Panc1 (cell line): ENCODE measurements around the gene MPPED2. TPM values are rescaled to one million over a fixed set of nuclear protein-coding genes. Genes with fewer than 3 reads are reported as not detected.

ENCODE experiments used
- ATAC-seq: fragments of 200-7000 bp; cut with Tn5 transposase; 2 replicates; pipeline ENCODE4 v1.9.1; 2020; ENCODE audit warnings: mild to moderate bottlenecking, moderate library complexity
- BruUV-seq: library from RNA; stranded (reverse); fragments of 400-500 nt; replicated peaks from 2 replicates; lab custom pipeline; 2021; lab: Mats Ljungman, UMichigan
- CTCF ChIA-PET: fragments of 300-600 bp; sonication (Branson Sonifier 250); formaldehyde crosslinking; loops from one replicate; lab custom pipeline; 2022; ENCODE audit warnings: antibody characterized with exemption; lab: Charles Lee
- POLR2A ChIA-PET: fragments of 300-600 bp; sonication (Branson Sonifier 250); formaldehyde crosslinking; loops from one replicate; lab custom pipeline; 2022; ENCODE audit warnings: antibody characterized with exemption; lab: Charles Lee
- DNase-seq: peaks from one replicate; pipeline ENCODE4 v3.0.0-alpha.2; 2010; ENCODE audit warnings: low read depth, low spot score
- H3K27ac ChIP-seq: 2 replicates; pipeline ENCODE4 v1.5.1; 2011; ENCODE audit warnings: mild to moderate bottlenecking, low read length, inconsistent platforms
- H3K27me3 ChIP-seq: fragments of 200-500 bp; sonication (Bioruptor generic); 2 replicates; pipeline ENCODE4 v1.6.0; 2014; ENCODE audit warnings: low read length, inconsistent platforms; ENCODE audit not compliant: control insufficient read depth, insufficient read depth
- H3K36me3 ChIP-seq: fragments of 200-500 bp; sonication (Bioruptor generic); 2 replicates; pipeline ENCODE4 v1.5.1; 2014; ENCODE audit warnings: inconsistent platforms, mild to moderate bottlenecking, low read length, moderate library complexity; ENCODE audit not compliant: control insufficient read depth, insufficient read depth
- H3K4me1 ChIP-seq: 2 replicates; pipeline ENCODE4 v1.5.1; 2011; ENCODE audit warnings: inconsistent platforms, mild to moderate bottlenecking, low read length, moderate library complexity; ENCODE audit not compliant: control insufficient read depth, insufficient read depth
- H3K4me3 ChIP-seq, 2 experiments: 2 replicates each; pipeline ENCODE4 v1.5.1; 2011 to 2012; ENCODE audit warnings: low read depth in 2 of 2, low read length in 2 of 2, mild to moderate bottlenecking in 2 of 2, inconsistent platforms in 1 of 2, moderate library complexity in 1 of 2
- H3K9me3 ChIP-seq: fragments of 200-500 bp; sonication (Bioruptor generic); 2 replicates; pipeline ENCODE4 v1.5.1; 2014; ENCODE audit warnings: low read depth, mild to moderate bottlenecking, inconsistent platforms, low read length, moderate library complexity; ENCODE audit not compliant: control insufficient read depth, insufficient read depth
- POLR2AphosphoS5 ChIP-seq: IDR thresholded peaks from 2 replicates; pipeline ENCODE4 v1.6.1; 2012; ENCODE audit warnings: mild to moderate bottlenecking, low read depth, low read length, moderate library complexity
- SIN3A ChIP-seq: IDR thresholded peaks from 2 replicates; pipeline ENCODE4 v1.6.1; 2012; ENCODE audit warnings: low read depth, mild to moderate bottlenecking, low read length, moderate library complexity, borderline replicate concordance; ENCODE audit not compliant: insufficient read depth
- TCF7L2 ChIP-seq: IDR thresholded peaks from 2 replicates; pipeline ENCODE4 v1.6.1; 2011; ENCODE audit warnings: mild to moderate bottlenecking, low read depth, low read length, inconsistent platforms
- in situ Hi-C: cut with HindIII; loops from 2 replicates; pipeline ENCODE4 v1.10.0; 2016; ENCODE audit warnings: low sequenced_read_pairs, low pct_unique_long_range_greater_than_20kb
- intact Hi-C: fragments of 100-400 bp; cut with micrococcal nuclease; formaldehyde crosslinking; loops from one replicate; pipeline ENCODE4 v1.10.0; 2022; ENCODE audit not compliant: unreplicated experiment
- total RNA-seq: library from RNA; stranded (reverse); gene quantifications from one replicate; pipeline ENCODE4 v1.2.1, GENCODE V29; 2021; ENCODE audit not compliant: unreplicated experiment
- TF ChIP-seq, protein P1 (sequence below), 2 experiments: IDR thresholded peaks; 2 replicates each; pipeline ENCODE4 v1.6.1; 2011 to 2012; ENCODE audit warnings: low read depth in 2 of 2, control low read depth in 1 of 2, low read length in 1 of 2, mild to moderate bottlenecking in 1 of 2, moderate library complexity in 1 of 2; ENCODE audit not compliant: insufficient read depth in 1 of 2
- TF ChIP-seq, protein P2 (sequence below): fragments of 450-650 bp; IDR thresholded peaks from 2 replicates; pipeline ENCODE4 v1.5.1; 2017; ENCODE audit warnings: mild to moderate bottlenecking

The MPPED2 gene
- total RNA-seq, 1 experiment from 2014 or later = not detected

- no TSS peak for BruUV-seq
- DNase-seq = no peak
- no peaks in the 10 kb centered on the region for H3K4me1 ChIP-seq
- H3K27me3 ChIP-seq = no peaks in the 10 kb centered on the region
- no peaks in the 10 kb centered on the region for H3K36me3 ChIP-seq
- ChIA-PET CTCF (no interaction called here), POLR2A (no interaction called here)
- no peak for ATAC-seq
- TF ChIP-seq SIN3A = no peak
- no peak for TF ChIP-seq POLR2AphosphoS5
- TF ChIP-seq, protein P1, sequence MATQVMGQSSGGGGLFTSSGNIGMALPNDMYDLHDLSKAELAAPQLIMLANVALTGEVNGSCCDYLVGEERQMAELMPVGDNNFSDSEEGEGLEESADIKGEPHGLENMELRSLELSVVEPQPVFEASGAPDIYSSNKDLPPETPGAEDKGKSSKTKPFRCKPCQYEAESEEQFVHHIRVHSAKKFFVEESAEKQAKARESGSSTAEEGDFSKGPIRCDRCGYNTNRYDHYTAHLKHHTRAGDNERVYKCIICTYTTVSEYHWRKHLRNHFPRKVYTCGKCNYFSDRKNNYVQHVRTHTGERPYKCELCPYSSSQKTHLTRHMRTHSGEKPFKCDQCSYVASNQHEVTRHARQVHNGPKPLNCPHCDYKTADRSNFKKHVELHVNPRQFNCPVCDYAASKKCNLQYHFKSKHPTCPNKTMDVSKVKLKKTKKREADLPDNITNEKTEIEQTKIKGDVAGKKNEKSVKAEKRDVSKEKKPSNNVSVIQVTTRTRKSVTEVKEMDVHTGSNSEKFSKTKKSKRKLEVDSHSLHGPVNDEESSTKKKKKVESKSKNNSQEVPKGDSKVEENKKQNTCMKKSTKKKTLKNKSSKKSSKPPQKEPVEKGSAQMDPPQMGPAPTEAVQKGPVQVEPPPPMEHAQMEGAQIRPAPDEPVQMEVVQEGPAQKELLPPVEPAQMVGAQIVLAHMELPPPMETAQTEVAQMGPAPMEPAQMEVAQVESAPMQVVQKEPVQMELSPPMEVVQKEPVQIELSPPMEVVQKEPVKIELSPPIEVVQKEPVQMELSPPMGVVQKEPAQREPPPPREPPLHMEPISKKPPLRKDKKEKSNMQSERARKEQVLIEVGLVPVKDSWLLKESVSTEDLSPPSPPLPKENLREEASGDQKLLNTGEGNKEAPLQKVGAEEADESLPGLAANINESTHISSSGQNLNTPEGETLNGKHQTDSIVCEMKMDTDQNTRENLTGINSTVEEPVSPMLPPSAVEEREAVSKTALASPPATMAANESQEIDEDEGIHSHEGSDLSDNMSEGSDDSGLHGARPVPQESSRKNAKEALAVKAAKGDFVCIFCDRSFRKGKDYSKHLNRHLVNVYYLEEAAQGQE (IDR thresholded peaks at IDR 0.05; ENCODE audit: insufficient read depth in 1 of 2, low read depth in 2 of 2, low read length in 1 of 2) = no peak
- no peak for TF ChIP-seq TCF7L2
- TF ChIP-seq, protein P2, sequence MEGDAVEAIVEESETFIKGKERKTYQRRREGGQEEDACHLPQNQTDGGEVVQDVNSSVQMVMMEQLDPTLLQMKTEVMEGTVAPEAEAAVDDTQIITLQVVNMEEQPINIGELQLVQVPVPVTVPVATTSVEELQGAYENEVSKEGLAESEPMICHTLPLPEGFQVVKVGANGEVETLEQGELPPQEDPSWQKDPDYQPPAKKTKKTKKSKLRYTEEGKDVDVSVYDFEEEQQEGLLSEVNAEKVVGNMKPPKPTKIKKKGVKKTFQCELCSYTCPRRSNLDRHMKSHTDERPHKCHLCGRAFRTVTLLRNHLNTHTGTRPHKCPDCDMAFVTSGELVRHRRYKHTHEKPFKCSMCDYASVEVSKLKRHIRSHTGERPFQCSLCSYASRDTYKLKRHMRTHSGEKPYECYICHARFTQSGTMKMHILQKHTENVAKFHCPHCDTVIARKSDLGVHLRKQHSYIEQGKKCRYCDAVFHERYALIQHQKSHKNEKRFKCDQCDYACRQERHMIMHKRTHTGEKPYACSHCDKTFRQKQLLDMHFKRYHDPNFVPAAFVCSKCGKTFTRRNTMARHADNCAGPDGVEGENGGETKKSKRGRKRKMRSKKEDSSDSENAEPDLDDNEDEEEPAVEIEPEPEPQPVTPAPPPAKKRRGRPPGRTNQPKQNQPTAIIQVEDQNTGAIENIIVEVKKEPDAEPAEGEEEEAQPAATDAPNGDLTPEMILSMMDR = no peak
- H3K4me3 ChIP-seq = no peak overlapping the region
- no peaks in the 10 kb centered on the region for H3K9me3 ChIP-seq
- intact Hi-C loops (no loop called here), in situ Hi-C loops (no loop called here)
- H3K27ac ChIP-seq = no peak overlapping the region
Measured at GRCh38 chr11:30424844-30425243, 161.3 kb downstream of the MPPED2 start.

GRCh38 chr11:30424321-30424720 is 161.8 kb downstream of the MPPED2 start:
- H3K4me1 ChIP-seq = no peaks in the 10 kb centered on the region
- TF ChIP-seq, protein P1 (IDR thresholded peaks at IDR 0.05; ENCODE audit: insufficient read depth in 1 of 2, low read depth in 2 of 2, low read length in 1 of 2) = no peak
- no peak for TF ChIP-seq POLR2AphosphoS5
- no peak for TF ChIP-seq SIN3A
- TF ChIP-seq, protein P2 = no peak
- no peak overlapping the region for H3K27ac ChIP-seq
- in situ Hi-C loops = no loop called here
- no peaks in the 10 kb centered on the region for H3K27me3 ChIP-seq
- ATAC-seq (no peak), DNase-seq (no peak)
- POLR2A ChIA-PET = no interaction called here
- no TSS peak for BruUV-seq
- CTCF ChIA-PET = no interaction called here
- no peaks in the 10 kb centered on the region for H3K36me3 ChIP-seq
- intact Hi-C loops = no loop called here
- H3K9me3 ChIP-seq = no peaks in the 10 kb centered on the region
- no peak overlapping the region for H3K4me3 ChIP-seq
